ENCODE data around the gene SERPINB12. TPM values are rescaled to one million over a fixed set of nuclear protein-coding genes. Genes with fewer than 3 reads are reported as not detected.

SERPINB12 gene, protein sequence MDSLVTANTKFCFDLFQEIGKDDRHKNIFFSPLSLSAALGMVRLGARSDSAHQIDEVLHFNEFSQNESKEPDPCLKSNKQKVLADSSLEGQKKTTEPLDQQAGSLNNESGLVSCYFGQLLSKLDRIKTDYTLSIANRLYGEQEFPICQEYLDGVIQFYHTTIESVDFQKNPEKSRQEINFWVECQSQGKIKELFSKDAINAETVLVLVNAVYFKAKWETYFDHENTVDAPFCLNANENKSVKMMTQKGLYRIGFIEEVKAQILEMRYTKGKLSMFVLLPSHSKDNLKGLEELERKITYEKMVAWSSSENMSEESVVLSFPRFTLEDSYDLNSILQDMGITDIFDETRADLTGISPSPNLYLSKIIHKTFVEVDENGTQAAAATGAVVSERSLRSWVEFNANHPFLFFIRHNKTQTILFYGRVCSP
- not detected in 2 replicates for total RNA-seq

DNA sequence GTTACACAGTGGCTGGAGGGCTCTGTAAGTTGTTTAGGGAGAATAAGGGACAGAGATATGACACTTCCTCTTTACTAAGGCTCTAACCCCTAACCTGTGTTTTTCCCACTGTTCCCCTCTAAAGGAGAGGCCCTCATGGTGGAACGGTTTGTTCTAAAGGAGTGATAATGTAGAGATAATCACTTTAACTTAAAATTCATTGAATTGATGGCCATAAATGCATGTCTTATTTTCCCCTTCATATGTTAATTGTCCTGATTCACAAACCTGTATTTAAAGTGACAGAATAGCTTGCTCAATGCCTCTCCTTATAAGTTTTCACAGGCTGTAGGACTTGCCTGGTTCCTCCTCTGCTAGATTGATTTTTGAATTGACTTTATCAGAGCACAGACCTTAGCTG, at the start of gene SERPINB12:
TSS of gene SERPINB12 (plus strand) at position 301 of the 400 bp plus-strand sequence. CDS start 13,791 bp downstream, outside the sequence.
- no peak for DNase-seq (ENCODE audit: low read depth)
- TF ChIP-seq, protein P1, sequence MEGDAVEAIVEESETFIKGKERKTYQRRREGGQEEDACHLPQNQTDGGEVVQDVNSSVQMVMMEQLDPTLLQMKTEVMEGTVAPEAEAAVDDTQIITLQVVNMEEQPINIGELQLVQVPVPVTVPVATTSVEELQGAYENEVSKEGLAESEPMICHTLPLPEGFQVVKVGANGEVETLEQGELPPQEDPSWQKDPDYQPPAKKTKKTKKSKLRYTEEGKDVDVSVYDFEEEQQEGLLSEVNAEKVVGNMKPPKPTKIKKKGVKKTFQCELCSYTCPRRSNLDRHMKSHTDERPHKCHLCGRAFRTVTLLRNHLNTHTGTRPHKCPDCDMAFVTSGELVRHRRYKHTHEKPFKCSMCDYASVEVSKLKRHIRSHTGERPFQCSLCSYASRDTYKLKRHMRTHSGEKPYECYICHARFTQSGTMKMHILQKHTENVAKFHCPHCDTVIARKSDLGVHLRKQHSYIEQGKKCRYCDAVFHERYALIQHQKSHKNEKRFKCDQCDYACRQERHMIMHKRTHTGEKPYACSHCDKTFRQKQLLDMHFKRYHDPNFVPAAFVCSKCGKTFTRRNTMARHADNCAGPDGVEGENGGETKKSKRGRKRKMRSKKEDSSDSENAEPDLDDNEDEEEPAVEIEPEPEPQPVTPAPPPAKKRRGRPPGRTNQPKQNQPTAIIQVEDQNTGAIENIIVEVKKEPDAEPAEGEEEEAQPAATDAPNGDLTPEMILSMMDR (IDR thresholded peaks at IDR 0.05; ENCODE audit: insufficient read depth, low read length, poor library complexity, severe bottlenecking) = no peak
- Histone ChIP-seq H3K36me3 (ENCODE audit: control insufficient read depth, insufficient read depth, low read length) (no peaks in the 10 kb centered on the region), H3K27me3 (ENCODE audit: control insufficient read depth, insufficient read depth, low read length) (no peaks in the 10 kb centered on the region), H3K4me3 (ENCODE audit: low read depth, low read length) (no peak within 1 kb of the TSS)

DNA sequence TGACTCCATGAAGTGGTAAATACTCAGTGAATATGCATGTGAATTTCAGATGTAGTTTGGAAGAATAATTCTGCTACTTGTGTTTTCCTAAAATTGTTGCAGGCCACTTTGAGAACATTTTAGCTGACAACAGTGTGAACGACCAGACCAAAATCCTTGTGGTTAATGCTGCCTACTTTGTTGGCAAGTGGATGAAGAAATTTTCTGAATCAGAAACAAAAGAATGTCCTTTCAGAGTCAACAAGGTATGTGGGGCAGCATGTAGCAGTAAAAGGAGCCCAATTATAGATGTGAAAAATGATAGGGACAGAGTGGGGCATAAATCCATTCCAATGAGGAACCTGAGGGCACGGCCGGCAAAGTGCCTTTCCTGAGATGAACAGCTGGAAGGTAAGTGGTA, 49.3 kb upstream of the SERPINB12 start:
- no peak for DNase-seq (ENCODE audit: low read depth)
- Histone ChIP-seq H3K4me3 (ENCODE audit: low read depth, low read length) (no peak overlapping the region), H3K27me3 (ENCODE audit: control insufficient read depth, insufficient read depth, low read length) (no peaks in the 10 kb centered on the region), H3K36me3 (ENCODE audit: control insufficient read depth, insufficient read depth, low read length) (no peaks in the 10 kb centered on the region)
- TF ChIP-seq, protein P1 (IDR thresholded peaks at IDR 0.05; ENCODE audit: insufficient read depth, low read length, poor library complexity, severe bottlenecking) = no peak

DNA sequence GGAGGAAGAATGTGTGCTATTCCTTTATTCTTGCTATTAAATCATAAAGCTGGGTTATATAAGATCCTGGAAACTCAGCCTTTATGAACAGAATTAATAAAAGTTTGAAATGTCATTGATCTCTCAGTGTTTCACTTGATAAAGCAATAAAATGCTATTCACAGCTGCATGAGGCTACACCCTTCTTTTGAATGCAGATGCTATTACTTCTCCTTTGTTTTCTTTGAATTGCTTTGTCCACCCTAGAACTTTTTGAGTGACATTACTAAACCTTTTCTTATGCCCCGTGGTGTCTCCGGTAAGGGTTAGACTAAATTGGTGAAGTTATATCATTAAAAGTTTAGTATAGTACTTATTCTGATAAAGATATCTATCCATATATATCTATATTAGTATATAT, 46.5 kb upstream of the SERPINB12 start:
- Histone ChIP-seq H3K27me3 (ENCODE audit: control insufficient read depth, insufficient read depth, low read length) (no peaks in the 10 kb centered on the region), H3K36me3 (ENCODE audit: control insufficient read depth, insufficient read depth, low read length) (no peaks in the 10 kb centered on the region), H3K4me3 (ENCODE audit: low read depth, low read length) (no peak overlapping the region)
- TF ChIP-seq, protein P1 (IDR thresholded peaks at IDR 0.05; ENCODE audit: insufficient read depth, low read length, poor library complexity, severe bottlenecking) = no peak
- DNase-seq (ENCODE audit: low read depth) = no peak

DNA sequence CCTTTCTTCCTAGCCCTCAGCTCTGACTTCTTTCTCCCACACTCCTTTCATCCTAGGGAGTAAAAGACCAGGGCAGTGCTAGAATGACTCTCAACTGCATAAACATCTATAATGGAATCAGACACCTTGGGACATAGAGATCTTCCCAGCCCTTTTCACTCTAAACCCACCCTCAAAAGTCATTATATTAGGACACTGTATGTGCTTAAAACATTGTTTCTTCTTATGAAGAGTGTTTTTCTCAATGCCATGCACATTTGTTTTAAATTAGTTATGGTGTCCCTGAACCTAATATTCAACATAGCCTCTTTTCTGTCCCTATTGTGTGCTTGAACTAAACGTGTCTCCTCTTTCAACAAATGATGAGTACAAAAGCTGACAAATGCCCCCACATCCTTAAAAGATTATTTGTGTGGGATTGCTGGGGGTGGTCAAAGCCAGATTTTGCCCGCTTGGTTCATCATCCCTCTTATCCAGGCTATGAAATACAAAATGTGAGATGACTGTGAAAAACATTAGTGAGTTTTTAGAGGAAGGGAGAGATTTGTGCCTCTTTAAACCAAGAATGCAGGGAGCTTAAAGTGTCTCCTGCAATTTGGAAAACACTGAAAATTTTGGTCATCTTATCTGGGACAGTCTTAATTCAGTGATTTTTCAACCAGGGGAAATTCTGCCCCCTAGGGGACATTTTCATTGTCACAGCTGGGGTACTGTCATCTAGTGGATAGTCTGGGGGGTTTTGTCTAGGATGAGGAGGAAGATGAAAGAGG, 36.4 kb upstream of the SERPINB12 start:
- DNase-seq (ENCODE audit: low read depth) = no peak
- Histone ChIP-seq H3K27me3 (ENCODE audit: control insufficient read depth, insufficient read depth, low read length) (no peaks in the 10 kb centered on the region), H3K4me3 (ENCODE audit: low read depth, low read length) (no peak overlapping the region), H3K36me3 (ENCODE audit: control insufficient read depth, insufficient read depth, low read length) (no peaks in the 10 kb centered on the region)
- TF ChIP-seq, protein P1 (IDR thresholded peaks at IDR 0.05; ENCODE audit: insufficient read depth, low read length, poor library complexity, severe bottlenecking) = peak; percentile 58

DNA sequence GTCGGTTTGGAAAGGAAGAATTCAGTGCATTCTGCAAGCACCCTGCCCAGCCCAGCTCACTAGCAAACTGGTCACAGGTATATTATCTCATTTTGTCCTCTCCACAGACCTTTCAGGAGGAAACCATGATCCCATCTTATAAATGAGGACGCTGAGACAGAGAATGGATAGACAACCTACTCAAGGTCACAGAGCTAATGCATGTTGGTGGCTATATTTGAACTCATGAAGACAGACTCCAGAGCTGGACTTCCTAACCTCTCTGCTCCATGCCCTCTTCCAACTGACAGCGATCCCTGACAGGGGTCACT, 35.9 kb upstream of the SERPINB12 start:
- no peak for DNase-seq (ENCODE audit: low read depth)
- TF ChIP-seq, protein P1 (IDR thresholded peaks at IDR 0.05; ENCODE audit: insufficient read depth, low read length, poor library complexity, severe bottlenecking) = no peak
- Histone ChIP-seq H3K27me3 (ENCODE audit: control insufficient read depth, insufficient read depth, low read length) (no peaks in the 10 kb centered on the region), H3K4me3 (ENCODE audit: low read depth, low read length) (no peak overlapping the region), H3K36me3 (ENCODE audit: control insufficient read depth, insufficient read depth, low read length) (no peaks in the 10 kb centered on the region)
